Activated CD8-positive, alpha-beta memory T cell treated with anti-CD3 and anti-CD28 coated beads, Interleukin-2, amount 50 U/mL, for 1 hour (primary cell): ENCODE data around the gene PGBD2.
"Not testable (repeated sequence)": the region's sequence is repeated elsewhere in the genome, so short reads cannot be mapped to it uniquely, and the experiment has no call there.

Source experiments
- DNase-seq: peaks from one replicate; pipeline ENCODE4 v3.0.0-alpha.2; 2020; ENCODE audit errors: extremely low read depth

Gene PGBD2

GRCh38 chr1:248886237-248886895 is 19.7 kb upstream of the PGBD2 start:
- no peak for DNase-seq

- DNase-seq = not testable (repeated sequence)
Measured at GRCh38 chr1:248889914-248890243, 16.2 kb upstream of the PGBD2 start.

GRCh38 chr1:248890549-248891498 is 15.2 kb upstream of the PGBD2 start:
- DNase-seq = no peak

- DNase-seq = no peak
Measured at GRCh38 chr1:248891758-248892157, 14.3 kb upstream of the PGBD2 start.

DNA sequence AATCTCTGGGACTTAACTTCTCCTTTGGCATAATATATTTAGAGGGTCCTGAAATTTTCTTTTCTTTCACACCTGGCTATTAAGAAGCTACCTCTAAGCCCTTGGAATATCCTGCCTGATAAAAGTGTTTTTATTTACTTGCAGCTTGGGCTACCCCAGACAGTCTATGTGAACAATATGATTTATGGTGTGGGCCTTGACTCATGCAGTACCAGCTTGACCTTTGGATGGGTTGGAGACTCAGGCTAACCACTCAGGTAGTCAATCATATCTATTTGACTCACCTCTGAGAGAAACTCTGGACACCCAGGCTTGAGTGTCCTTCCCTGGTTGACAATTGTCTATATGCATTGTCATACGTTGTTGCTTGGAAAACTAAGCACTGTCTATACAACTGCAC is 13.4 kb upstream of the PGBD2 start:
- DNase-seq = no peak

GRCh38 chr1:248894837-248895236 is 11.2 kb upstream of the PGBD2 start:
- no peak for DNase-seq

DNA sequence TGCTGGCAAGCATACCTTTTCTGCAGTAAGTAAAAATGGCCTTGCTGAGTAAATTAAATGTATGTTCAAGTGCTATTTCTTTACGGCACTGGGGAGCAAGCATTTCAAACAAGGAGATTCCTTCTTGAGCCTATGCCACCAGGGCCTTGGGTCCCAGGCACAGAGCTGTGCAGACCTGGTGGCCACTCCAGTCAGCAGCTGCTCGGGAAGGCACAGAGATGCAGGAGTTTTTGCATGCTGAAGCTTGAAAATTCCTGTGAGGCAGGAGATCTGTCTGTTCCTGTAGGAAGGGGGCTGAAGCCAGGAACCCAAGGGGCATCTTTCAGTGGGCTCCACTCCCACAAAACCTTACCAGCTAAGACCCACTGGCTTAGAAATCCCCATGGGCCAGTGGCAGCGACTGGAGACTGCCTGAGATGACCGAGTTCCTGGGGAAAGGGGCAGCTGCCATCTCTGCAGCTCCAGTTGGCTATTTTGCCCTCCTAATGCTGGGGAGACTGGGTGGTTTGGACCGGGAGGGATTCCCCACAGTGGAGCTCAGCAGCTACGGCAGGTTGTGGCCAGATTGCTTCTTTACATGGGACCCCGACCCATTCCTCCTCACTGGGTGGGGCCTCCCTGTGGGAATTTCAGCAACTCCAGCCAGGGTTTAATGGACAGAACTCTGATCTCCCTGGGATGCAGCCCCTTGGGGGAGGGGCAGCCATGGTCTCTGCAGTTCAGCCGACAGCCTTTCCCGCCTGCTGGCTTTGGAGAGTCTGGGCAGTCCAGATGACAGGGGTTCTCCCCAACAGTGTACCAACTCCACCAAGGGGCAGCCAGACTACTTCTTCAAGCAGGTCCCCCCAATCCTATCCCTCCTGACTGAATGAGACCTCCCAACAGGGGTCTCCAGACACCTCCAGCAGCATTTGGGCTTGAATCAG is 8.4 kb upstream of the PGBD2 start:
- DNase-seq = no peak

DNA sequence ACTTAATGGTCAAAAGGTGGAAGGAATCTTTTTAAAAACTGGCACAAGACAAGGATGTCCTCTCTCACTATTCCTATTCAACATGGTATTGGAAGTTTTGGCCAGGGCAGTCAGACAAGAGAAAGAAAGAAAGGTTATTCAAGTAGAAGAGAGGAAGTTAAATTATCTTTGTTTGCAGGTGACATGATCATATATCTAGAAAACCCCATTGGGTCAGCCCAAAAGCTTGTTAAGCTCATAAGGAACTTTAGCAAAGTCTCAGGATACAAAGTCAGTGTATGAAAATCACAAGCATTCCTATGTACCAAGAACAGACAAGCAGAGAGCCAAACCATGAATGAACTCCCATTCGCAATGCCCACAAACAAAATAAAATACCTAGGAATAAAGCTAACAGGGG is 5.4 kb upstream of the PGBD2 start:
- no peak for DNase-seq

DNA sequence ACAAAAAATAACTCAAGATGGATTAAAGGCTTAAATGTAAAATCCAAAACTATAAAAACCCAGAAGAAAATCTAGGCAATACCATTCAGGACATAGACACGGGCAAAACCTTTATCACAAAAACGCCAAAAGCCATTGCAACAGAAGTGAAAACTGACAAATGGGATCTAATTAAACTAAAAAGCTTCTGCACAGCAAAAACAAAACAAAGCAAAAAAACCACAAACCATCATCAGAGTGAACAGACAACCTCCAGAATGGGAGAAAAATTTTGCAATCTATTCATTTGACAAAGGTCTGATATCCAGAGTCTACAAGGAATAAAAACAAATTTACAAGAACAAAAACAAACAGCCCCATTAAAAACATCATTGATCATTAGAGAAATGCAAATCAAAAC is 4.5 kb upstream of the PGBD2 start:
- no peak for DNase-seq

GRCh38 chr1:248904437-248905216 is 1.4 kb upstream of the PGBD2 start:
- no peak for DNase-seq

GRCh38 chr1:248905662-248906008 is 400 bp upstream of the PGBD2 start:
- no peak for DNase-seq

GRCh38 chr1:248906753-248907661 is 972 bp downstream of the PGBD2 start:
- no peak for DNase-seq

- no peak for DNase-seq
Measured at GRCh38 chr1:248910761-248911160, 4.7 kb downstream of the PGBD2 start.

DNA sequence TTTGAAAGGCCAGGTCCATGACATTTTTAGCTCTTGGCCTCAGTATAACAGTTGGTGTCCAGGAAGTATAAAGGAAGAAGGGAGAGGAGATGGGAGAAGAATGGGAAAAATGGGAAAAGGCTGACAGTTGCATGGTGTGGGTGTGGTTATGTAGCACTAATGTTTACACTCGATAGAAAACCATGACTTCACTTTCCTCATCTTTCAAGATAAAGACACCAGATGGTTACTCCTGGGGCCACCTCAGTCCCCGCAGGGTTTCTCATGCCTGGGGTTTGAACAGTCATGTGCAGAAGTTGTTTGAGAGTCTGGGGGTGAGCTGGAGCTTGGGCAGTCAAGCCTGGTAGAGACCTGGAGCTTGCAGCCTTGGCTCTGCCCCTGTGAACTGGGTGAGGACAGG is 7.9 kb downstream of the PGBD2 start:
- DNase-seq = no peak

- DNase-seq = no peak
Measured at GRCh38 chr1:248914796-248915381, 8.9 kb downstream of the PGBD2 start.

GRCh38 chr1:248918131-248918530 is 12.1 kb downstream of the PGBD2 start:
- DNase-seq = no peak

DNA sequence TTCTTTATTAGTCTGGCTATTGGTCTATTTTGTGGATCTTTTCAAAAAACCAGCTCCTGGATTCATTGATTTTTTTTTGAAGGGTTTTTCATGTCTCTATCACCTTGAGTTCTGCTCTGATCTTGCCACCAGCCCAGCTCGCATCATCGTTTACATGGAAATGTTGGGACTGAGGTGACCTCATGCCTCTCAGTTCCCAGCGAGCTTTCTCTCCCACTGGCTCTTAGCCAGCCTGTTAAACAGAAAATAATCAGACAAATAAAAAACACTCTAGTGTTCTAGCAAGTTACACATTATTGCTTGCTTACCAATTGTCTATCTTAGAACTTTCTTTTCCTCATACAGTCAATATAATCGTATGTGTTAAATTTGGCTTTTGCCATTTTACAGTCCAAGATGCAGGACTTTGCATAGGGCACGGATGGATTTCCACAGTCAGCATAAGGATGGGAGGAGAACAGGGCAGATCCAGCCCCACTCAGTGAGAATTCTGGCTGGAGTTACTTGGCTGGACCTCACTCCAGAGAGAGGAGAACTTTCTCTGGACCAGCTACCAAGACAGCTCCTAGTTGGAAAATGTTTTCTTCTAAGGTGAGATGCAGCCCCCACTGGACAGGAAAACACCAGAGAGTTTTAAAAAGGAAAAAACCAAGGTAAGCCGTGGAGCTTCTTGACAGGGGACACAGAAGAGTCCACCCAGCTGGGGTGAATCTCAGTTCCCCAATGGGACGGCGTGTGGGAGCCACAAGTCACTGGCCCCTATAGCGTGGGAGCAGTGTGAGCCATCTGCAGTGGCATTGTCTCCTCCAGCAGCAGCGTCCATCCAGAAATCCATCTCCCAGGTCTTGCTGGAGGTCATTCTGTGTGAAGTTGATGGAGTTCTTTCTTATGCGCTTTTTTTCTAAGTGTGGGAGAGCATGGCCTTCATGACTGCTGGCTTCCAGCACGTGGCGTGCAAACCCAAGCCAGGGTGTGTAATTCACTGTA is 17.6 kb downstream of the PGBD2 start:
- DNase-seq = no peak

- no peak for DNase-seq
Measured at GRCh38 chr1:248924696-248925532, 18.9 kb downstream of the PGBD2 start.
